HepG2 (cell line): Measurements from ENCODE around the gene NUDT9. TPM values are rescaled to one million over a fixed set of nuclear protein-coding genes. Genes with fewer than 3 reads are reported as not detected.
A peak's percentile ranks its signal among the peaks of the same experiment; 100 is the strongest.

Experiments used
- CCAR2 ChIP-seq: fragments of 200-400 bp; formaldehyde crosslinking; optimal IDR thresholded peaks from 2 replicates; pipeline ENCODE3; 2018; ENCODE audit warnings: low read depth, mild to moderate bottlenecking, low read length, moderate library complexity
- IKZF1 ChIP-seq: fragments of 450-650 bp; IDR thresholded peaks from 2 replicates; pipeline ENCODE4 v1.7.1; 2016
- NFYC ChIP-seq: IDR thresholded peaks from 2 replicates; pipeline ENCODE4 v1.6.1; 2016; ENCODE audit warnings: missing genetic modification reagents, missing compliant biosample characterization
- SALL2 ChIP-seq: sonication (generic); formaldehyde crosslinking; IDR thresholded peaks from 2 replicates; pipeline ENCODE4 v1.8.1; 2023; ENCODE audit warnings: mild to moderate bottlenecking, missing genetic modification reagents, inconsistent platforms
- SMAD9 ChIP-seq: sonication (generic); formaldehyde crosslinking; IDR thresholded peaks from 2 replicates; pipeline ENCODE4 v1.5.1; 2020; ENCODE audit warnings: mild to moderate bottlenecking, missing genetic modification reagents
- STAG1 ChIP-seq: sonication (generic); formaldehyde crosslinking; IDR thresholded peaks from 2 replicates; pipeline ENCODE4 v1.4.0; 2020; ENCODE audit warnings: missing genetic modification reagents
- U2AF1 ChIP-seq: fragments of 200-400 bp; formaldehyde crosslinking; optimal IDR thresholded peaks from 2 replicates; pipeline ENCODE3; 2017; ENCODE audit warnings: mild to moderate bottlenecking, low read depth, low read length
- ZC3H4 ChIP-seq: sonication (generic); formaldehyde crosslinking; IDR thresholded peaks from 2 replicates; pipeline ENCODE4 v1.4.0; 2020; ENCODE audit warnings: missing genetic modification reagents, borderline replicate concordance
- ZFP36L1 ChIP-seq: sonication (generic); formaldehyde crosslinking; IDR thresholded peaks from 2 replicates; pipeline ENCODE4 v1.8.0; 2022; ENCODE audit warnings: mild to moderate bottlenecking, missing genetic modification reagents, moderate library complexity
- ZNF629 ChIP-seq: sonication (generic); formaldehyde crosslinking; conservative IDR thresholded peaks from 2 replicates; pipeline ENCODE4 v1.5.0; 2020; ENCODE audit warnings: missing genetic modification reagents
- ZNF770 ChIP-seq: sonication (generic); formaldehyde crosslinking; IDR thresholded peaks from 2 replicates; pipeline ENCODE4 v1.5.0; 2020; ENCODE audit warnings: mild to moderate bottlenecking, missing genetic modification reagents
- ZSCAN21 ChIP-seq: sonication (generic); formaldehyde crosslinking; IDR thresholded peaks from 2 replicates; pipeline ENCODE4 v1.8.0; 2022; ENCODE audit warnings: mild to moderate bottlenecking, missing genetic modification reagents, moderate library complexity, borderline replicate concordance
- polyA plus RNA-seq, 8 experiments: library from polyadenylated mRNA; depleted of rRNA in 3 of 8; stranded (reverse) in 7 of 8; unstranded in 1 of 8; fragments of >200 nt; fragmentation: Illumina TruSeq in 4 of 8; extraction: Trizol in 4 of 8; gene quantifications; 2 replicates each; pipeline versions ENCODE4 v1.2.1 to v1.2.3, GENCODE V29; 2011 to 2016; ENCODE audit warnings: low read depth in 4 of 8, missing spikeins in 1 of 8, mixed read lengths in 1 of 8; ENCODE audit not compliant: insufficient read depth in 1 of 8
- total RNA-seq, 5 experiments: library from RNA; depleted of rRNA; stranded (reverse); fragments of >200 nt; fragmentation: Illumina TruSeq; extraction: Trizol; gene quantifications; 2 replicates each; pipeline ENCODE4 v1.2.3, GENCODE V29; 2016; ENCODE audit warnings: low read depth in 1 of 5
- TF ChIP-seq, protein P1 (sequence below): sonication (generic); formaldehyde crosslinking; IDR thresholded peaks from 2 replicates; pipeline ENCODE4 v1.4.0; 2020; ENCODE audit warnings: missing genetic modification reagents
- TF ChIP-seq, protein P2 (sequence below): sonication (generic); formaldehyde crosslinking; IDR thresholded peaks from 2 replicates; pipeline ENCODE4 v1.5.1; 2020; ENCODE audit warnings: mild to moderate bottlenecking, missing genetic modification reagents, borderline replicate concordance

The NUDT9 gene
- total and polyA plus RNA-seq, 2 of the 13 experiments (the other 11 are each of a cell fraction or from before 2014, with no cell fraction given): 10.4 to 12.3 TPM

- TF ChIP-seq ZFP36L1 (CRISPR knock-in tag) (peak; percentile 61; the same call in 1 of the 2 replicates), NFYC (CRISPR knock-in tag) (no peak), ZC3H4 (no peak), IKZF1 (no peak), SMAD9 (CRISPR knock-in tag) (no peak), CCAR2 (no peak), ZSCAN21 (CRISPR knock-in tag) (no peak), ZNF770 (CRISPR knock-in tag) (no peak), SALL2 (no peak), U2AF1 (no peak), ZNF629 (CRISPR knock-in tag) (no peak), STAG1 (CRISPR knock-in tag) (no peak)
- TF ChIP-seq, protein P1, sequence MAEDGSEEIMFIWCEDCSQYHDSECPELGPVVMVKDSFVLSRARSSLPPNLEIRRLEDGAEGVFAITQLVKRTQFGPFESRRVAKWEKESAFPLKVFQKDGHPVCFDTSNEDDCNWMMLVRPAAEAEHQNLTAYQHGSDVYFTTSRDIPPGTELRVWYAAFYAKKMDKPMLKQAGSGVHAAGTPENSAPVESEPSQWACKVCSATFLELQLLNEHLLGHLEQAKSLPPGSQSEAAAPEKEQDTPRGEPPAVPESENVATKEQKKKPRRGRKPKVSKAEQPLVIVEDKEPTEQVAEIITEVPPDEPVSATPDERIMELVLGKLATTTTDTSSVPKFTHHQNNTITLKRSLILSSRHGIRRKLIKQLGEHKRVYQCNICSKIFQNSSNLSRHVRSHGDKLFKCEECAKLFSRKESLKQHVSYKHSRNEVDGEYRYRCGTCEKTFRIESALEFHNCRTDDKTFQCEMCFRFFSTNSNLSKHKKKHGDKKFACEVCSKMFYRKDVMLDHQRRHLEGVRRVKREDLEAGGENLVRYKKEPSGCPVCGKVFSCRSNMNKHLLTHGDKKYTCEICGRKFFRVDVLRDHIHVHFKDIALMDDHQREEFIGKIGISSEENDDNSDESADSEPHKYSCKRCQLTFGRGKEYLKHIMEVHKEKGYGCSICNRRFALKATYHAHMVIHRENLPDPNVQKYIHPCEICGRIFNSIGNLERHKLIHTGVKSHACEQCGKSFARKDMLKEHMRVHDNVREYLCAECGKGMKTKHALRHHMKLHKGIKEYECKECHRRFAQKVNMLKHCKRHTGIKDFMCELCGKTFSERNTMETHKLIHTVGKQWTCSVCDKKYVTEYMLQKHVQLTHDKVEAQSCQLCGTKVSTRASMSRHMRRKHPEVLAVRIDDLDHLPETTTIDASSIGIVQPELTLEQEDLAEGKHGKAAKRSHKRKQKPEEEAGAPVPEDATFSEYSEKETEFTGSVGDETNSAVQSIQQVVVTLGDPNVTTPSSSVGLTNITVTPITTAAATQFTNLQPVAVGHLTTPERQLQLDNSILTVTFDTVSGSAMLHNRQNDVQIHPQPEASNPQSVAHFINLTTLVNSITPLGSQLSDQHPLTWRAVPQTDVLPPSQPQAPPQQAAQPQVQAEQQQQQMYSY (CRISPR knock-in tag): no peak
- TF ChIP-seq, protein P2, sequence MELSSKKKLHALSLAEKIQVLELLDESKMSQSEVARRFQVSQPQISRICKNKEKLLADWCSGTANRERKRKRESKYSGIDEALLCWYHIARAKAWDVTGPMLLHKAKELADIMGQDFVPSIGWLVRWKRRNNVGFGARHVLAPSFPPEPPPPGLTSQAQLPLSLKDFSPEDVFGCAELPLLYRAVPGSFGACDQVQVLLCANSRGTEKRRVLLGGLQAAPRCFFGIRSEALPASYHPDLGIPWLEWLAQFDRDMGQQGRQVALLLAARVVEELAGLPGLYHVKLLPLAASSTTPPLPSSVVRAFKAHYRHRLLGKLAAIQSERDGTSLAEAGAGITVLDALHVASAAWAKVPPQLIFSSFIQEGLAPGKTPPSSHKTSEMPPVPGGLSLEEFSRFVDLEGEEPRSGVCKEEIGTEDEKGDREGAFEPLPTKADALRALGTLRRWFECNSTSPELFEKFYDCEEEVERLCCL: no peak
Measured at GRCh38 chr4:87419578-87420249, 2.7 kb upstream of the NUDT9 start (continued).
